H1 (cell line): ENCODE data around the gene LIG4. TPM values are rescaled to one million over a fixed set of nuclear protein-coding genes. Genes with fewer than 3 reads are reported as not detected.

Source experiments
- ASH2L ChIP-seq: fragments of 200-600, 300-600 bp; sonication (generic); IDR thresholded peaks from one replicate; pipeline ENCODE4 v1.7.1; 2017; ENCODE audit warnings: low read length
- BACH1 ChIP-seq: IDR thresholded peaks from 2 replicates; pipeline ENCODE4 v1.6.1; 2012; ENCODE audit warnings: low read length, improper control_type of control experiment
- BCL11A ChIP-seq, 2 experiments: IDR thresholded peaks; one replicate each; pipeline ENCODE4 v1.6.1; 2011; ENCODE audit warnings: low read depth in 2 of 2, low read length in 2 of 2, mild to moderate bottlenecking in 2 of 2
- CREB1 ChIP-seq: IDR thresholded peaks from 2 replicates; pipeline ENCODE4 v1.6.1; 2012; ENCODE audit warnings: inconsistent platforms
- CTCF ChIP-seq, 3 experiments: IDR thresholded peaks; 1 replicate in 2 of 3; 2 replicates in 1 of 3; pipeline versions ENCODE4 v1.5.1 to v1.6.1; 2011; ENCODE audit warnings: low read length in 3 of 3, mild to moderate bottlenecking in 3 of 3, inconsistent platforms in 2 of 3, low read depth in 1 of 3, moderate library complexity in 1 of 3; ENCODE audit not compliant: insufficient read depth in 1 of 3; ENCODE audit errors: control extremely low read depth in 1 of 3
- E2F6 ChIP-seq: IDR thresholded peaks from 2 replicates; pipeline ENCODE4 v1.6.1; 2012; ENCODE audit warnings: inconsistent platforms
- EZH2 ChIP-seq: fragments of 200-600 bp; sonication (generic); IDR thresholded peaks from 2 replicates; pipeline ENCODE4 v1.7.1; 2012; ENCODE audit warnings: low read depth, mild to moderate bottlenecking, moderate library complexity, low read length, inconsistent platforms; ENCODE audit not compliant: severe bottlenecking
- GABPA ChIP-seq: IDR thresholded peaks from 2 replicates; pipeline ENCODE4 v1.6.1; 2011; ENCODE audit warnings: mild to moderate bottlenecking, low read length, moderate library complexity, borderline replicate concordance; ENCODE audit not compliant: insufficient read depth
- JUN ChIP-seq: IDR thresholded peaks from 2 replicates; pipeline ENCODE4 v1.6.1; 2011; ENCODE audit warnings: low read depth, mild to moderate bottlenecking, improper control_type of control experiment, low read length
- KDM1A ChIP-seq: fragments of 200-600, 300-600 bp; sonication (generic); IDR thresholded peaks from 2 replicates; pipeline ENCODE4 v1.7.1; 2016; ENCODE audit warnings: mild to moderate bottlenecking, low read length, borderline replicate concordance
- NRF1 ChIP-seq: IDR thresholded peaks from 2 replicates; pipeline ENCODE4 v1.6.1; 2011; ENCODE audit warnings: mild to moderate bottlenecking, low read depth, low read length, improper control_type of control experiment
- POLR2A ChIP-seq, 2 experiments: IDR thresholded peaks; 1 replicate in 1 of 2; 2 replicates in 1 of 2; pipeline ENCODE4 v1.6.1; 2011; ENCODE audit warnings: low read depth in 2 of 2, low read length in 2 of 2, mild to moderate bottlenecking in 2 of 2; ENCODE audit errors: control extremely low read depth in 1 of 2
- RFX5 ChIP-seq: IDR thresholded peaks from 2 replicates; pipeline ENCODE4 v1.6.1; 2011; ENCODE audit warnings: low read depth, low read length, improper control_type of control experiment, borderline replicate concordance
- SAP30 ChIP-seq: fragments of 300-600 bp; sonication (generic); IDR thresholded peaks from 2 replicates; pipeline ENCODE4 v1.7.1; 2012; ENCODE audit warnings: low read length, moderate library complexity, mild to moderate bottlenecking, inconsistent platforms; ENCODE audit not compliant: insufficient read depth, insufficient replicate concordance
- SIX5 ChIP-seq: IDR thresholded peaks from 2 replicates; pipeline ENCODE4 v1.6.1; 2011; ENCODE audit warnings: mild to moderate bottlenecking, low read depth, low read length
- SP2 ChIP-seq: IDR thresholded peaks from 2 replicates; pipeline ENCODE4 v1.6.1; 2012; ENCODE audit warnings: mild to moderate bottlenecking, low read length, inconsistent platforms
- SP4 ChIP-seq: IDR thresholded peaks from 2 replicates; pipeline ENCODE4 v1.6.1; 2012; ENCODE audit warnings: low read length, inconsistent platforms
- SRF ChIP-seq: IDR thresholded peaks from 2 replicates; pipeline ENCODE4 v1.6.1; 2011; ENCODE audit warnings: mild to moderate bottlenecking, low read depth, low read length, moderate library complexity
- TAF1 ChIP-seq: IDR thresholded peaks from 2 replicates; pipeline ENCODE4 v1.6.1; 2011; ENCODE audit warnings: mild to moderate bottlenecking, low read depth, low read length
- TBP ChIP-seq: IDR thresholded peaks from 2 replicates; pipeline ENCODE4 v1.6.1; 2011; ENCODE audit warnings: low read depth, low read length, improper control_type of control experiment
- YY1 ChIP-seq: IDR thresholded peaks from 2 replicates; pipeline ENCODE4 v1.6.1; 2011; ENCODE audit warnings: low read depth, mild to moderate bottlenecking, low read length
- polyA plus RNA-seq, 7 experiments: library from polyadenylated mRNA; depleted of rRNA in 3 of 7; stranded (reverse) in 5 of 7; unstranded in 2 of 7; fragments of >200 nt in 5 of 7; fragments of 200-250 nt in 2 of 7; gene quantifications; 1 replicate in 5 of 7; 2 replicates in 1 of 7; 4 replicates in 1 of 7; pipeline versions ENCODE4 v1.2.1 to v1.2.3, GENCODE V29; 2011 to 2013; ENCODE audit warnings: missing spikeins in 2 of 7, mixed read lengths in 2 of 7
- total RNA-seq: library from RNA; stranded (reverse); fragmentation: NEBNext Ultra II Directional; extraction: Animal tissue kit (Norgen Biotek cat#: 25700); gene quantifications from 2 replicates; pipeline ENCODE4 v1.2.1, GENCODE V29; 2021

LIG4 gene
- total and polyA plus RNA-seq, 2 of the 8 experiments (the other 6 are each of a cell fraction or from before 2014, with no cell fraction given): 1.1 to 4.5 TPM

GRCh38 chr13:108218044-108218974 lies 3.0 kb upstream of the LIG4 start, which contains the start of gene ABHD13 (continued):
- TF ChIP-seq SAP30: peak; percentile 24
- TF ChIP-seq KDM1A: peak; percentile 37; the same call in 1 of the 2 replicates
- TF ChIP-seq EZH2: no peak
- TF ChIP-seq SRF: 0 out of 2 replicates have a peak, but pooled peaks have one; percentile 30
- TF ChIP-seq CREB1: peak; percentile 88
- TF ChIP-seq E2F6: peak; percentile 87
- peak; percentile 21; the same call in 1 of the 2 replicates for TF ChIP-seq NRF1
- peak; percentile 66; the same call in 1 of the 2 replicates for TF ChIP-seq TBP
- TF ChIP-seq GABPA: peak; percentile 93
- TF ChIP-seq ASH2L: peak; percentile 98
- TF ChIP-seq BCL11A (IDR thresholded peaks at IDR 0.05; ENCODE audit: low read depth in 2 of 2, low read length in 2 of 2): no peak
- no peak for TF ChIP-seq YY1
- TF ChIP-seq TAF1: peak; percentile 70
- TF ChIP-seq JUN: 0 out of 2 replicates have a peak, but pooled peaks have one; percentile 49
- no peak for TF ChIP-seq CTCF (IDR thresholded peaks at IDR 0.05; ENCODE audit: control extremely low read depth in 1 of 3, insufficient read depth in 1 of 3, low read depth in 1 of 3, low read length in 3 of 3)
- no peak; the same call in 1 of the 2 replicates for TF ChIP-seq SP4
- no peak for TF ChIP-seq RFX5
- no peak for TF ChIP-seq BACH1
- peak; percentile 52 to 71 for TF ChIP-seq POLR2A (IDR thresholded peaks at IDR 0.05; ENCODE audit: control extremely low read depth in 1 of 2, low read depth in 2 of 2, low read length in 2 of 2)
- no peak for TF ChIP-seq SP2
- TF ChIP-seq SIX5: peak; percentile 18; the same call in 1 of the 2 replicates
